NCI-H2107 treated with DMSO at 0.1 percent for 48 hours (cell line): Measurements from ENCODE around the gene PROP1.
"Not testable (repeated sequence)": the region's sequence is repeated elsewhere in the genome, so short reads cannot be mapped to it uniquely, and the experiment has no call there.

Experiments
- DNase-seq: peaks from one replicate; lab custom pipeline; 2025; ENCODE audit not compliant: unreplicated experiment; lab: John Stamatoyannopoulos, UW

Gene PROP1

GRCh38 chr5:177982956-177983355 lies 13.1 kb downstream of the PROP1 start:
- no peak for DNase-seq

GRCh38 chr5:177982072-177982727 lies 13.8 kb downstream of the PROP1 start:
- no peak for DNase-seq

DNA sequence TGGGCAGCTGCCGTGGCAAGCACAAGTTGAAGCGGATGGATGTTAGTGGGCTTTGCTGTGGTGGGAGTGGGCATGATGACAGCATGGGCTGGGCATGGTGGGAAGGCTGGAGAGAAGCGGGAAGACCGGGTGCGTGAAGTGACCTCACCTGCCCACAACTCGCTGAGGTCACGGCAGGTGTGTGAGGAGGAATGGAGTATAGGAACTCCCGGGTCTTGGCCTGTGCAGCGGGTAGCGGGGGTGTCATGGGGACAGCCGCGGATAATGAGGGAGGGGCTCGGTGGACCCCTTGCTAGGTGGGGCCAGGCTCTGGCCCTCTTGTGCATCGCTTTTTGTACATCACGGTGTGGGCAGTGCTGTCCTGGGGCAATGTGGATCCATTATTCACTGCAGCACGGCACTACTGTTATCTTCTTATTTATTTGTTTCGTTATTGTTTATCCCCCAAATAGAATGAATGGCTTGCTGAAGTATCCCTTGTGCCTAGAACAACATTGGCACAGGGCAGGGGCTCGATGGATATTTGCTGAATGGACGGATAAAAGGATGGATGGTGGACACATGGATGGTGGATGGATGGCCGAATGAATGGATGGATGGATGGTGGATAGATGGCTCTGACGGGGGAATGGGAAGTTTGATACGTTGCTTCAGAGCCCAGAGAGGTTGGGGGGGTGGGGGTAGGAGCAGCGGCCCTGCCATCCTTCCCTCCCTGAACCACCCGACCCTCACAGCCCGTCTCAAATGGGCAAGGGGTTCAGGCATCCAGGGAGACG lies 14.6 kb downstream of the PROP1 start:
- no peak for DNase-seq

DNA sequence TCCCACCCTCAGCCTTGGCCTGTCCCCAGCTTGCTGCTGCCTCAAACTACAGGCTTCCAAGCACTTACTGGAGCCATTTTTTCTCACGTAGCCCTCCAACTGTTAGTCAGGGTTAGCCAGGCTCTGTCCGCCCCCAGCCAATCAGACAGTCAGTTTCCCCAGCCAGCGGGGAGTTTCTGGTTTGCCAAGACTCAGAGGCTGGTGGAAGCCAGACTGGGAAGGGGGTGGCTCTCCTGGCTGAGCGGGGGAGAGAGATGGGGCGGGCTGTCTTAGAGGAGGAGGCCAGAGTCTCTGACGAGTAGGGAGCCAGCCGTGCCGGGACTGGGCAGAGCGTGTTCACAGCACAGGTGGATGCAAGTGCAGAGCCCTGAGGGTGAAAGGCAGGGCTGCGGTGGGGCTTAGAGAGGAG lies 15.3 kb downstream of the PROP1 start:
- DNase-seq, result no peak

DNA sequence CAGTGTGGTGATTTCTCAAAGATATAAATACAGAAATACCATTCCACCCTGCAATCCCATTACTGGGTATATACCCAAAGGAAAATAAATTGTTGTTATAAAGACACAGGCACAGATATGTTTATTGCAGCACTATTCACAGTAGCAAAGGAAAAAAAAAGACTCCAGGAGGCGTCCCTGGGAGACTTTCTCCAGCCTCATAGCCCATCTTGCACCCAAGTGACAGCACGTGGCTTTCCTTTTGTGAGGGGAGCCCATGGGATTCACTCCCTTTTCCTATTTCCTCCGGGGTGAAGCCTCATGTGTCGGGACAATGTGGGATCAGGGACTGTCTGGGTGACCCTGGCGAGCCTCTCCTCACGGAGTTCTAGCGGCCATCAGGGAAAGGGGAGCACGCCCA lies 18.4 kb downstream of the PROP1 start:
- not testable (repeated sequence) for DNase-seq

- DNase-seq, result no peak
Observed at GRCh38 chr5:177973066-177973635, 22.9 kb downstream of the PROP1 start.

DNA sequence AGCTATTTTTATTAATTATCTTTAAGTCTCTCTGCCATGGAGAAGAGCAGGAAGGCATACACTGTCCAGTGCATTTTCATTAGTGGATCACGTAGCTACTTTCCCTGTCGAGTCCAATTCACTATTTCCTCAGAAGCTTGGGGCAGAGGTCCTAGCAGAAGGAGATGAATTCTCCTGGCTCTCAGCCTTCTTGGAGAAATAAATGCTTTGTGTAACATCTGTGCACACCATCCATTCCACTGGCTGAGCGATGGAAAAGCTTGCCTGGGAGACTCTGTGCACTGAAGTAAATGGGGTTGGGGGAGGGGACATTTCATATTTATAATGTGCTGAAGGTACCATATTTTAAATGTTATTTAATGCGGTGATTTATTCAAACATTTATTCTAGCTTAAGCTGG lies 23.4 kb downstream of the PROP1 start:
- DNase-seq, result no peak

DNA sequence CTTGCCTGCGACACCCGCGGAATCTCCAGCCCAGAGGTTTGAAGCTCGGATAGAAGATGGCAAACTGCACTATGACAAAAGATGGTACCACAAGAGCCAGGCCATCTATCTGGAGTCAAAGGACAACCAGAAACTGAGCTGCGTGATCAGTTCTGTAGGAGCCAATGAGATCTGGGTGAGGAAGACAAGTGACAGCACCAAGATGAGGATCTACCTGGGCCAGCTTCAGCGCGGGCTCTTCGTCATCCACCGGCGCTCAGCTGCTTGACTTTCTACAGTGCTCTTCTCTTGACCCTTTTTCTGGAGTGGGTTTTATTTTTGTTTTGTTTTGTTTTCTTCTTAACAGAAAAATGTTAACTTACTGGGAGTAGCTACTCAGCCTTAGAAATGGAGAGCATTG lies 24.0 kb downstream of the PROP1 start:
- not testable (repeated sequence) for DNase-seq

DNA sequence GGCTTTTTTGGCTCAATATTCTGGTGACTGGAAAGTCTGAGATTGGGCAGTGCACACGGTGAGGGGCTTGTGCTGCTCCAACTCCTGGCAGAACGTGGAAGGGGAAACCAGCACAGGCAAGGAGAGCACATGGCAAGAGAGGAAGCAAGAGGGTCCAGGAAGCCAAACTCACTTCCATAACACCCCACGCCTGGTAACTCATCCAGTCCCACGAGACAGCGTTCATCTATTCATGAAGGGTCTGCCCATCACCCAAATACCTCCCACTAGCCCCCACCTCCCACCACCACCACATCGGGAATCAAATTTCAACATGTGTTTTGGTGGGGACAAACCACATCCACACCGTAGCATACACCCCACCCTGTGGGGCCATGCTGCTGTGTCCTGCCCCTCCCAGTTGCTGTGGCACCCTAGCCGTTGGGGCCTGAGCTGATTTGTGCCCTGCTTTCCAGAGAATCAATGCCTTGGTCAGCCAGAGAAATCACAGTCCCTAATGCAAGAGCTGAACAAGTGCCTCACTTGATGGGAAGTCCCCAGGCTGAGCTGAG lies 27.3 kb downstream of the PROP1 start:
- DNase-seq, result no peak

DNA sequence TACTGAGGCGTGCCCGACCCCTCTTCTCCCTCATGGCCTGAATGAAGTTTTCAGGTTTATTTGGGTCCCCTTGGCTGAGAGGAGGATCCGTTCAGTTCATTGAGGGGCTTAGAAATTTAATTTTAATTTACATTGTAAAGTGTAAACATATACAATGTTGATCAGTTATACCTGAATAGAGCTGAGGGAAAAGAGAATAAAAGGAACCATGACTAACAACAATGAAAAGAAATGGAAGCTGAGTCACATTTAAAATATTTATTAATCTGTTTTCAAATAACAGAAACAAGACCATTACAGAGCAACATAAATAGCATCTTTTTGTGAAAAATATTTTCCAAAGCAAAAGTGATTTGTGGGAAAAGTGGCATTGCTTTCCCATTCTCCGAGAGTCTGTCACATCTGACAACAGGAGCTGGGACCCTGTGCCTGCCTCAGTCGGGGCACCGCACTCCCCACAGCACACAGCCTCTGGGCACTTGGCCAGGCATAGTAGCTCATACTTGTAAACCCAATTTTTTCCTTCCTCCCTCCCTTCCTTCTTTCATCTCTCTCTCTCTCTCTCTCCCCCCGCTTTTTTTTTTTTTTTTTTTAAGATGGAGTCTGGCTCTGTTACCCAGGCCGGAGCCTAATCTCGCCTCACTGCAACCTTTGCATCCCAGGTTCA lies 28.7 kb downstream of the PROP1 start:
- DNase-seq, result no peak

- DNase-seq, result no peak
Observed at GRCh38 chr5:177966839-177967166, 29.2 kb downstream of the PROP1 start.

DNA sequence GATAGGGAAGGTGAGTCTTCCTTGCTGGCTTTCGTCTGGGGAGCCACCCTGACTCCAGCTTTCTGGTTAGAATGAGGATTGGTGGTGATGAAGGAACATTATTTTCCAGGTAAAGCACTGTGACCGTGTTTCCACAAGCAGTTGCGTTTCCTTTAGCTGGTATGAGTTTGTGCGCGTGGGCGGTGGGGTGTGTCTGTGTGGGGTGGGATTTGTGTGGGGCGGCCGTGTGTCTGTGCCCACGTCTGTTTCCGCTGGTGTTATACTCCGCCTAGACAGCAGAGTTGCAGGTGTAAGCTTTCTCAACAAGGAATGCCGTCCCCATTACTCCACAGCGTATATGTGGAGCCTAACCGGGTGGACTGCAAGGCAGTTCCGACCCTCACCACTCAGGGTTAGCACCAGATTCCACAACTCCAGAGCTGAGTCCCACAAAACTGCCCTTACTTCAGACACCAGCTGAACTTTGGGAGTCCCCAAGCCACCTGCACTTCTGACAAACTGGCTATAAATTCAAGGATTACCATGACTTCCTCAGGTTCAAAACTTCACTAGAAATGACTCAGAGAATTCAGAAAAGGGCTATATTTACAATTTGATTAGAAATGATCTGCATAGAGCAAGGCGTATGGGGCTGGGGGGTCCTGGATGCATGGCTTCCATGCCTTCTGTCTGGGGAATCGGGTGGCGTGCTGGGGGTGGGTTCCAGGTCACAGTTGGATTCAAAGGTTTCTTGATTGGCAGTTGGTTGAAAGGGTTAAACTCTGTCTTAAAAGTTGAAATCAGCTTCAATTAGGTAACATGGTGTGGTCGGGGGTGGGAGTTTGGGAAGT lies 29.8 kb downstream of the PROP1 start:
- no peak for DNase-seq

GRCh38 chr5:177964471-177964870 lies 31.6 kb downstream of the PROP1 start:
- DNase-seq, result no peak

GRCh38 chr5:177963966-177964365 lies 32.1 kb downstream of the PROP1 start:
- no peak for DNase-seq

- no peak for DNase-seq
Observed at GRCh38 chr5:177959315-177959714, 36.7 kb downstream of the PROP1 start.

DNA sequence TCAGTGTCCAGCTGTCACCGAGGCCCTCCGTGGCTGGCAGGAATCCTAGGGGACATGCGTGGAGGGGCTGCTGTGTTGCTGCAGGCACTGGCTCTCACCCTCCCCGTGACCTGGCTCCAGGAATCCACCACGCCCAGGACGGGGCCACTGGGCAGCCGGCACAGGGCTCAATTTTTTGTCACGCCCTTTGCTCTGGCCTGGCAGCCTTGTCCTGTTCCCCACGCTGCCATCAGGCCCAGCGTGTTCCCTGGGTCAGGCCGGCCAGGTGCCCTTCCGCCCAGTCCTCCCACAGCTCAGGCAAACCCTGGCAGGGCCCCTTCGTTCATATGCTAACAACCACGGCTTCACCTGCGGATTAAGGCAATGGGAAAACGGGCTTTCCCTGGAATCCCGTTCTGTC lies 37.3 kb downstream of the PROP1 start:
- DNase-seq, result no peak

DNA sequence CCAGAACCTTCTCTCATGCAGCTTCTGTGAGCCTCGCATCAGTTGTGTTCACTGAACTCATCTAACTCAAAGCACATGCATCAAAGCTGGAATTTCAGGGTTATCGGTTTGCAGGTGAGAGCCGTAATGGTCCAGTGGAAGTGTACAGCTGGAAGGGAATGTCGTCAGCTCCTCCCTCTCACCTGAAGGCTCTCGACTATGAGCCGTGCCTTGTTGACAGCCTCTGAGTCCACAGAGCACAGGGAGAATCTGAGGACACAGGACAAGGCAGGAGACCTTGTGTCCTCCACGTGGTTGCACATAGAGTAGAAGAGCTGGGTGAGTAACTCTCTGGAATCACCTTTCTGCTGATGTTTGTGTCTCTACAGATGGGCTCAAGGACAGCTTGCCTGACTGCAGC lies 38.8 kb downstream of the PROP1 start:
- DNase-seq, result no peak

DNA sequence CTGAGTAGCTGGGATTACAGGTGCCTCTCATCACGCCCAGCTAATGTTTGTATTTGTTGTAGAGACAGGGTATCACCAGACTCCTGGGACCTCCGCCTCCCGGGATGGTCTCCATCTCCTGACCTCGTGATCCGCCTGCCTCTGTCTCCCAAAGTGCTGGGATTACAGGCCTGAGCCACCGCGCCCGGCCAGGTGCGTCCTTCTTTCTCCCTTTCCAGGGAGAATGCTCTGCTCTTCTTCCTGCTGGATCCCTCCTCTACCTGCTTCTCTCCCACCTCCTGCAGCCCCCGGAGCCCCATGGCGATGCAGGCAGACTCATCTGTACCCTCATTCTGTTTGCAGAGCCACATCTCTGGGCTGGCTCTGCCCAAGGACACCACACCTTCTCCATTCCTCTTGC lies 42.9 kb downstream of the PROP1 start:
- not testable (repeated sequence) for DNase-seq

DNA sequence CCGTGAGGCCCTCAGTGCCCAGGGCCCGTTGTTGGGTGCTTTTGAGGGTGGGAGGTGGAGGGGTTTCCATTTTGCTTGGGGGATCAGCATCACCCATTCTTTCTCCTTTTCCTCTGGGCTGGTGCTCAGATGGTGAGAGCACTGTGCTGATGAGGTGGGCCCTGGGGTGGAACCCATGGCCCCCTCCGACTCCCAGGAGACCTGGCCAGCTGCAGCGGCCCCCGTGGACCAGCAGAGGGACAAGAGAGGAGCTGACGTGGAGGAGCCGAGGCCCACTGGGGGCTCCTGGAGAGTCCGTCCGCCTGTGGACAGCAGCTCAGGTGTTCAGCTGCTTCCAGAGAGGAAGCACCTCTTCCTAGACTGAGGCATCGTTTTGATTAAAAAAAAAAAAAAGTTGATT lies 46.4 kb downstream of the PROP1 start:
- not testable (repeated sequence) for DNase-seq

- not testable (repeated sequence) for DNase-seq
Observed at GRCh38 chr5:177949065-177949464, 47.0 kb downstream of the PROP1 start.

GRCh38 chr5:177947912-177948311 lies 48.1 kb downstream of the PROP1 start:
- not testable (repeated sequence) for DNase-seq
